GM23338 (cell line): ENCODE results near the gene LRRC25. TPM values are rescaled to one million over a fixed set of nuclear protein-coding genes. Genes with fewer than 3 reads are reported as not detected.
"Not testable (repeated sequence)": the region's sequence is repeated elsewhere in the genome, so short reads cannot be mapped to it uniquely, and the experiment has no call there.

ENCODE experiments used
- ATAC-seq: fragments of 200-7000 bp; cut with Tn5 transposase; 3 replicates; pipeline ENCODE4 v1.9.1; 2020
- DNase-seq: peaks from one replicate; pipeline ENCODE4 v3.0.0-alpha.2; 2015; ENCODE audit warnings: low spot score
- H2AFZ ChIP-seq: fragments of 200-600 bp; sonication (generic); 2 replicates; pipeline ENCODE4 v1.8.0; 2016; ENCODE audit warnings: antibody characterized with exemption, mild to moderate bottlenecking, moderate library complexity
- H3F3A ChIP-seq: fragments of 200-600 bp; sonication (generic); replicated peaks from 2 replicates; pipeline ENCODE4 v1.8.0; 2017; ENCODE audit warnings: antibody characterized with exemption, mixed run types, low read depth
- H3K27ac ChIP-seq: fragments of 200-600 bp; sonication (generic); 2 replicates; pipeline ENCODE4 v1.6.1; 2016; ENCODE audit warnings: low read depth
- H3K27me3 ChIP-seq: fragments of 200-600 bp; sonication (generic); 2 replicates; pipeline ENCODE4 v1.8.0; 2016; ENCODE audit warnings: mild to moderate bottlenecking, mixed run types, moderate library complexity; ENCODE audit not compliant: insufficient read depth
- H3K36me3 ChIP-seq: fragments of 200-600 bp; sonication (generic); 2 replicates; pipeline ENCODE4 v1.8.0; 2016; ENCODE audit warnings: mild to moderate bottlenecking; ENCODE audit not compliant: insufficient read depth
- H3K4me1 ChIP-seq: fragments of 200-600 bp; sonication (generic); 2 replicates; pipeline ENCODE4 v1.8.0; 2016; ENCODE audit warnings: mild to moderate bottlenecking, moderate library complexity; ENCODE audit not compliant: insufficient read depth
- H3K4me2 ChIP-seq: fragments of 200-600 bp; sonication (generic); 2 replicates; pipeline ENCODE4 v1.7.1; 2017; ENCODE audit warnings: mixed run types
- H3K4me3 ChIP-seq: fragments of 200-600 bp; sonication (generic); 2 replicates; pipeline ENCODE4 v1.6.1; 2016; ENCODE audit warnings: mixed run types
- H3K79me2 ChIP-seq: fragments of 200-600 bp; sonication (generic); replicated peaks from 2 replicates; pipeline ENCODE4 v1.8.0; 2017; ENCODE audit warnings: mild to moderate bottlenecking; ENCODE audit not compliant: insufficient read depth
- H3K9me2 ChIP-seq: fragments of 200-600 bp; sonication (generic); 2 replicates; pipeline ENCODE4 v1.8.0; 2017; ENCODE audit not compliant: insufficient read depth
- H4K20me1 ChIP-seq: fragments of 200-600 bp; sonication (generic); replicated peaks from 2 replicates; pipeline ENCODE4 v1.8.0; 2017; ENCODE audit warnings: mild to moderate bottlenecking; ENCODE audit not compliant: insufficient read depth
- H3K27ac Mint-ChIP-seq: 2 replicates; pipeline ENCODE4 v1.8.0; 2020; ENCODE audit warnings: inconsistent platforms, mild to moderate bottlenecking, moderate library complexity, mixed read lengths
- H3K27me3 Mint-ChIP-seq: 3 replicates; pipeline ENCODE4 v1.8.0; 2022; ENCODE audit warnings: low read depth, mild to moderate bottlenecking, moderate library complexity, mixed read lengths, inconsistent platforms; ENCODE audit not compliant: insufficient read depth, poor library complexity
- H3K36me3 Mint-ChIP-seq: 3 replicates; pipeline ENCODE4 v1.8.0; 2021; ENCODE audit warnings: low read depth, mild to moderate bottlenecking, inconsistent platforms, moderate library complexity, mixed read lengths
- H3K4me1 Mint-ChIP-seq: 3 replicates; pipeline ENCODE4 v1.8.0; 2020; ENCODE audit warnings: mild to moderate bottlenecking, inconsistent platforms, mixed read lengths
- H3K4me3 Mint-ChIP-seq: 3 replicates; pipeline ENCODE4 v1.8.0; 2021; ENCODE audit warnings: moderate library complexity, mild to moderate bottlenecking, inconsistent platforms, mixed read lengths
- H3K9me3 Mint-ChIP-seq: 3 replicates; pipeline ENCODE4 v1.8.0; 2020; ENCODE audit warnings: moderate library complexity, mild to moderate bottlenecking, inconsistent platforms, mixed read lengths
- CREB1 ChIP-seq: fragments of 250-450 bp; sonication (Bioruptor Pico); IDR thresholded peaks from 2 replicates; pipeline ENCODE4 v1.5.0; 2020; ENCODE audit warnings: low read depth, mild to moderate bottlenecking, moderate library complexity
- EZH2 ChIP-seq: fragments of 200-600 bp; sonication (generic); IDR thresholded peaks from one replicate; pipeline ENCODE4 v1.8.0; 2017; ENCODE audit warnings: antibody characterized with exemption, mild to moderate bottlenecking, low read depth; ENCODE audit not compliant: unreplicated experiment
- STAT1 ChIP-seq: IDR thresholded peaks from one replicate; pipeline ENCODE4 v1.6.1; 2016; ENCODE audit warnings: antibody characterized with exemption; ENCODE audit not compliant: unreplicated experiment
- ZNF114 ChIP-seq: fragments of 250-450 bp; sonication (Bioruptor Pico); IDR thresholded peaks from 2 replicates; pipeline ENCODE4 v1.5.0; 2020; ENCODE audit warnings: mild to moderate bottlenecking, moderate library complexity
- ZNF331 ChIP-seq: fragments of 250-450 bp; sonication (Bioruptor Pico); IDR thresholded peaks from 2 replicates; pipeline ENCODE4 v1.5.0; 2020; ENCODE audit warnings: low read depth, mild to moderate bottlenecking, moderate library complexity
- polyA plus RNA-seq: library from polyadenylated mRNA; unstranded; fragments of >200 nt; fragmentation: Nextera tagmentation; extraction: Ambion mirVana; gene quantifications from 2 replicates; pipeline ENCODE4 v1.2.1, GENCODE V29; 2016
- total RNA-seq: library from RNA; depleted of rRNA; stranded (reverse); fragments of >200 nt; shearing (Covaris generic); gene quantifications from 2 replicates; pipeline ENCODE4 v1.2.3, GENCODE V29; 2014
- TF ChIP-seq, protein P1 (sequence below), 2 experiments: fragments of 200-600 bp in 1 of 2; sonication (generic) in 1 of 2; conservative IDR thresholded peaks; 2 replicates each; pipeline versions ENCODE4 v1.5.1 to v1.6.1; 2016 to 2017; ENCODE audit warnings: antibody characterized with exemption in 2 of 2, low read depth in 2 of 2, mild to moderate bottlenecking in 2 of 2, moderate library complexity in 1 of 2
- TF ChIP-seq, protein P2 (sequence below): fragments of 250-450 bp; sonication (Bioruptor Pico); IDR thresholded peaks from 2 replicates; pipeline ENCODE4 v1.5.0; 2020; ENCODE audit warnings: mild to moderate bottlenecking, moderate library complexity

The LRRC25 gene
- total and polyA plus RNA-seq, 2 experiments from 2014 or later, result 0.17 to 0.24 TPM

DNA sequence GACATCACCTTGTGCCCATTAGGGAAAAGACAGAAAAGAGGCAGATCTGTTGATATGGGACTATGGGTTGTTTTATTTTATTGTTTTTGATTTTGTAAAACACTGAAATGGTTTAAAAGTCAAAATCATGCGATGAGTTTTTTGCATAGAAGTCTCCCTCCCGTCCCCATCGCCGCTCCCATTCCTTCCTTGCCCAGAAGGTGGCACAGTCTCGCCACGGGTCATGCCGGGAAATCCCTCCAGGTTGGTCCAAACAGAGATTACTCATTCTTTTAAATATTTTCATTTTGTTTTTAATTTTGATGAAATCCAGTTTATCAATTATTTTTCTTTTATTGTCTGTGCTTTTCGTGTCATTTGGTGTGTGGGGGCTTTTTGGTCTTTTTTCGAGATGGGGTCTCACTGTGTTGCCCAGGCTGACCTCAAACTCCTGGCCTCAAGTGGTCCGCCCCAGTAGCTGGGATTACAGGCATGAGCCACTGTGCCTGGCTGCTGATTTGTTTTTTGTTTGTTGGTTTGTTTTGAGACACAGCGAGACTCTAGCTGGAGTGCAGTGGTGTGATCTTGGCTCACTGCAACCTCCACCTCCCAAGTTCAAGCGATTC, 47.8 kb downstream of the LRRC25 start:
- Histone ChIP-seq H3K36me3 (0 out of 2 replicates have a peak, but pooled peaks cover 3% of the 10 kb centered on the region), H3K27me3 (no peaks in the 10 kb centered on the region), H3K4me2 (no peak overlapping the region), H3F3A (peaks cover 17% of the 10 kb centered on the region), H3K4me3 (no peak overlapping the region), H2AFZ (no peak overlapping the region), H3K79me2 (no peaks in the 10 kb centered on the region), H3K4me1 (peaks cover 7% of the 10 kb centered on the region; the same call in 1 of the 2 replicates), H3K9me2 (no peaks in the 10 kb centered on the region), H4K20me1 (no peaks in the 10 kb centered on the region), H3K27ac (no peak overlapping the region)
- Mint-ChIP-seq H3K4me3 (no peak overlapping the region), H3K27ac (no peak overlapping the region), H3K36me3 (peaks cover 43% of the 10 kb centered on the region), H3K27me3 (peaks cover 19% of the 10 kb centered on the region), H3K9me3 (peaks cover 3% of the 10 kb centered on the region; the same call in 2 of the 3 replicates), H3K4me1 (peaks cover 17% of the 10 kb centered on the region)
- DNase-seq, result peak; percentile 79
- peak; percentile 65 for ATAC-seq
- TF ChIP-seq CREB1 (CRISPR knock-in tag) (no peak), STAT1 (no peak), EZH2 (no peak), ZNF331 (CRISPR knock-in tag) (no peak), ZNF114 (no peak)
- TF ChIP-seq, protein P1, sequence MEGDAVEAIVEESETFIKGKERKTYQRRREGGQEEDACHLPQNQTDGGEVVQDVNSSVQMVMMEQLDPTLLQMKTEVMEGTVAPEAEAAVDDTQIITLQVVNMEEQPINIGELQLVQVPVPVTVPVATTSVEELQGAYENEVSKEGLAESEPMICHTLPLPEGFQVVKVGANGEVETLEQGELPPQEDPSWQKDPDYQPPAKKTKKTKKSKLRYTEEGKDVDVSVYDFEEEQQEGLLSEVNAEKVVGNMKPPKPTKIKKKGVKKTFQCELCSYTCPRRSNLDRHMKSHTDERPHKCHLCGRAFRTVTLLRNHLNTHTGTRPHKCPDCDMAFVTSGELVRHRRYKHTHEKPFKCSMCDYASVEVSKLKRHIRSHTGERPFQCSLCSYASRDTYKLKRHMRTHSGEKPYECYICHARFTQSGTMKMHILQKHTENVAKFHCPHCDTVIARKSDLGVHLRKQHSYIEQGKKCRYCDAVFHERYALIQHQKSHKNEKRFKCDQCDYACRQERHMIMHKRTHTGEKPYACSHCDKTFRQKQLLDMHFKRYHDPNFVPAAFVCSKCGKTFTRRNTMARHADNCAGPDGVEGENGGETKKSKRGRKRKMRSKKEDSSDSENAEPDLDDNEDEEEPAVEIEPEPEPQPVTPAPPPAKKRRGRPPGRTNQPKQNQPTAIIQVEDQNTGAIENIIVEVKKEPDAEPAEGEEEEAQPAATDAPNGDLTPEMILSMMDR (conservative IDR thresholded peaks at IDR 0.05; ENCODE audit: low read depth in 2 of 2), result peak; percentile 93 to 95
- TF ChIP-seq, protein P2, sequence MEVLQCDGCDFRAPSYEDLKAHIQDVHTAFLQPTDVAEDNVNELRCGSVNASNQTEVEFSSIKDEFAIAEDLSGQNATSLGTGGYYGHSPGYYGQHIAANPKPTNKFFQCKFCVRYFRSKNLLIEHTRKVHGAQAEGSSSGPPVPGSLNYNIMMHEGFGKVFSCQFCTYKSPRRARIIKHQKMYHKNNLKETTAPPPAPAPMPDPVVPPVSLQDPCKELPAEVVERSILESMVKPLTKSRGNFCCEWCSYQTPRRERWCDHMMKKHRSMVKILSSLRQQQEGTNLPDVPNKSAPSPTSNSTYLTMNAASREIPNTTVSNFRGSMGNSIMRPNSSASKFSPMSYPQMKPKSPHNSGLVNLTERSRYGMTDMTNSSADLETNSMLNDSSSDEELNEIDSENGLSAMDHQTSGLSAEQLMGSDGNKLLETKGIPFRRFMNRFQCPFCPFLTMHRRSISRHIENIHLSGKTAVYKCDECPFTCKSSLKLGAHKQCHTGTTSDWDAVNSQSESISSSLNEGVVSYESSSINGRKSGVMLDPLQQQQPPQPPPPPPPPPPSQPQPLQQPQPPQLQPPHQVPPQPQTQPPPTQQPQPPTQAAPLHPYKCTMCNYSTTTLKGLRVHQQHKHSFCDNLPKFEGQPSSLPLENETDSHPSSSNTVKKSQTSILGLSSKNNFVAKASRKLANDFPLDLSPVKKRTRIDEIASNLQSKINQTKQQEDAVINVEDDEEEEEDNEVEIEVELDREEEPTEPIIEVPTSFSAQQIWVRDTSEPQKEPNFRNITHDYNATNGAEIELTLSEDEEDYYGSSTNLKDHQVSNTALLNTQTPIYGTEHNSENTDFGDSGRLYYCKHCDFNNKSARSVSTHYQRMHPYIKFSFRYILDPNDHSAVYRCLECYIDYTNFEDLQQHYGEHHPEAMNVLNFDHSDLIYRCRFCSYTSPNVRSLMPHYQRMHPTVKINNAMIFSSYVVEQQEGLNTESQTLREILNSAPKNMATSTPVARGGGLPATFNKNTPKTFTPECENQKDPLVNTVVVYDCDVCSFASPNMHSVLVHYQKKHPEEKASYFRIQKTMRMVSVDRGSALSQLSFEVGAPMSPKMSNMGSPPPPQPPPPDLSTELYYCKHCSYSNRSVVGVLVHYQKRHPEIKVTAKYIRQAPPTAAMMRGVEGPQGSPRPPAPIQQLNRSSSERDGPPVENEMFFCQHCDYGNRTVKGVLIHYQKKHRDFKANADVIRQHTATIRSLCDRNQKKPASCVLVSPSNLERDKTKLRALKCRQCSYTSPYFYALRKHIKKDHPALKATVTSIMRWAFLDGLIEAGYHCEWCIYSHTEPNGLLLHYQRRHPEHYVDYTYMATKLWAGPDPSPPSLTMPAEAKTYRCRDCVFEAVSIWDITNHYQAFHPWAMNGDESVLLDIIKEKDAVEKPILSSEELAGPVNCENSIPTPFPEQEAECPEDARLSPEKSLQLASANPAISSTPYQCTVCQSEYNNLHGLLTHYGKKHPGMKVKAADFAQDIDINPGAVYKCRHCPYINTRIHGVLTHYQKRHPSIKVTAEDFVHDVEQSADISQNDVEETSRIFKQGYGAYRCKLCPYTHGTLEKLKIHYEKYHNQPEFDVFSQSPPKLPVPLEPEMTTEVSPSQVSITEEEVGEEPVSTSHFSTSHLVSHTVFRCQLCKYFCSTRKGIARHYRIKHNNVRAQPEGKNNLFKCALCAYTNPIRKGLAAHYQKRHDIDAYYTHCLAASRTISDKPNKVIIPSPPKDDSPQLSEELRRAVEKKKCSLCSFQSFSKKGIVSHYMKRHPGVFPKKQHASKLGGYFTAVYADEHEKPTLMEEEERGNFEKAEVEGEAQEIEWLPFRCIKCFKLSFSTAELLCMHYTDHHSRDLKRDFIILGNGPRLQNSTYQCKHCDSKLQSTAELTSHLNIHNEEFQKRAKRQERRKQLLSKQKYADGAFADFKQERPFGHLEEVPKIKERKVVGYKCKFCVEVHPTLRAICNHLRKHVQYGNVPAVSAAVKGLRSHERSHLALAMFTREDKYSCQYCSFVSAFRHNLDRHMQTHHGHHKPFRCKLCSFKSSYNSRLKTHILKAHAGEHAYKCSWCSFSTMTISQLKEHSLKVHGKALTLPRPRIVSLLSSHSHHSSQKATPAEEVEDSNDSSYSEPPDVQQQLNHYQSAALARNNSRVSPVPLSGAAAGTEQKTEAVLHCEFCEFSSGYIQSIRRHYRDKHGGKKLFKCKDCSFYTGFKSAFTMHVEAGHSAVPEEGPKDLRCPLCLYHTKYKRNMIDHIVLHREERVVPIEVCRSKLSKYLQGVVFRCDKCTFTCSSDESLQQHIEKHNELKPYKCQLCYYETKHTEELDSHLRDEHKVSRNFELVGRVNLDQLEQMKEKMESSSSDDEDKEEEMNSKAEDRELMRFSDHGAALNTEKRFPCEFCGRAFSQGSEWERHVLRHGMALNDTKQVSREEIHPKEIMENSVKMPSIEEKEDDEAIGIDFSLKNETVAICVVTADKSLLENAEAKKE, result no peak

DNA sequence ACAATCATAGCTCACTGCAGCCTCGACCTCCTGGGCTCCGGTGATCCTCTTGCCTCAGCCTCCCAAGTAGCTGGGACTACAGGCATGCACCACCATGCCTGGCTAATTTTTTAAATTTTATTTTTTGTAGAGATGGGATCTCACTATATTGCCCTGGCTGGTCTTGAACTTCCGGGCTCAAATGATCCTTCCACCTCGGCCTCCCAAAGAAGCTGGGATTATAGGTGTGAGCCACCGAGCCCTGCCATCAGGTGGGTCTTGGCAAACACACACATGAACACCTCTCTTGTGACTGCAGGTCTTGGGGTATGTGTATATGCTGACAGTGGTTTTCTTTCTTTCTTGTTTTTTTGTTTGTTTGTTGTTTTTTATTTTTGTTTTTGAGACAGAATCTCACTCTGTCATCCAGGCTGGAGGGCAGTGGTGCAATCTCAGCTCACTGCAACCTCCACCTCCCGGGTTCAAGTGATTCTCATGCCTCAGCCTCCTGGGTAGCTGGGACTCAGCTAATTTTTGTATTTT, 48.5 kb downstream of the LRRC25 start:
- Mint-ChIP-seq H3K27me3 (peaks cover 19% of the 10 kb centered on the region), H3K4me1 (peaks cover 25% of the 10 kb centered on the region), H3K36me3 (peaks cover 46% of the 10 kb centered on the region)
- not testable (repeated sequence) for H3K9me2 ChIP-seq, H3K79me2 ChIP-seq, DNase-seq, H2AFZ ChIP-seq, H3K4me3 Mint-ChIP-seq, H3K4me2 ChIP-seq, ATAC-seq, H3K27ac ChIP-seq, H3K4me3 ChIP-seq, H3K27me3 ChIP-seq, H3K27ac Mint-ChIP-seq, H4K20me1 ChIP-seq, H3K9me3 Mint-ChIP-seq, H3K36me3 ChIP-seq
- Histone ChIP-seq H3F3A (peaks cover 17% of the 10 kb centered on the region), H3K4me1 (peaks cover 14% of the 10 kb centered on the region; the same call in 1 of the 2 replicates)
